ENCODE results near the gene ZNF862. TPM values are rescaled to one million over a fixed set of nuclear protein-coding genes. Genes with fewer than 3 reads are reported as not detected.

The ZNF862 gene
- total RNA-seq, 1 experiment from 2014 or later, result 42.4 TPM

- Histone ChIP-seq H3K4me3 (no peak overlapping the region), H3K4me1 (replicated peaks; ENCODE audit: insufficient read depth) (no peaks in the 10 kb centered on the region), H3K27me3 (ENCODE audit: insufficient read depth, low read depth) (peaks cover 64% of the 10 kb centered on the region), H3K27ac (no peak overlapping the region), H3K79me2 (ENCODE audit: low read depth) (no peaks in the 10 kb centered on the region), H3K36me3 (ENCODE audit: low read depth) (no peaks in the 10 kb centered on the region), H3F3A (ENCODE audit: insufficient read depth, low read depth) (no peaks in the 10 kb centered on the region), H2AFZ (no peak overlapping the region), H3K9me3 (ENCODE audit: insufficient read depth, low read depth) (no peaks in the 10 kb centered on the region), H3K4me2 (no peak overlapping the region), H3K9me2 (ENCODE audit: insufficient read depth) (no peaks in the 10 kb centered on the region), H4K20me1 (ENCODE audit: insufficient read depth) (no peaks in the 10 kb centered on the region)
- TF ChIP-seq EZH2 (IDR thresholded peaks at IDR 0.05; ENCODE audit: low read depth), result no peak
- no peak for TF ChIP-seq CTCF (conservative IDR thresholded peaks at IDR 0.05)
- ChIA-PET POLR2A (ENCODE audit: unreplicated experiment) (no interaction called here), CTCF (interaction anchor here (1.3 kb wide), 1 partner anchor 74 kb away, joined by 3 read pairs; no protein-coding TSS in a partner anchor)
- no TSS peak for BruUV-seq (replicated peaks)
- no peak for DNase-seq
- intact Hi-C loops (cut with micrococcal nuclease; ENCODE audit: unreplicated experiment), result loop anchor here (5.0 kb wide), 2 partner anchors 63 to 238 kb away; partner anchors contain the start of gene ATP6V0E2
These were observed 29.0 kb upstream of the ZNF862 start for GRCh38 chr7:149809215-149809614.

- Histone ChIP-seq H2AFZ (no peak overlapping the region), H3K36me3 (ENCODE audit: low read depth) (no peaks in the 10 kb centered on the region), H3K9me2 (ENCODE audit: insufficient read depth) (no peaks in the 10 kb centered on the region), H3K79me2 (ENCODE audit: low read depth) (no peaks in the 10 kb centered on the region), H3K27ac (no peak overlapping the region), H3K4me3 (no peak overlapping the region), H3K9me3 (ENCODE audit: insufficient read depth, low read depth) (no peaks in the 10 kb centered on the region), H4K20me1 (ENCODE audit: insufficient read depth) (no peaks in the 10 kb centered on the region), H3K27me3 (ENCODE audit: insufficient read depth, low read depth) (peaks cover 44% of the 10 kb centered on the region), H3F3A (ENCODE audit: insufficient read depth, low read depth) (no peaks in the 10 kb centered on the region), H3K4me1 (replicated peaks; ENCODE audit: insufficient read depth) (no peaks in the 10 kb centered on the region), H3K4me2 (no peak overlapping the region)
- TF ChIP-seq EZH2 (IDR thresholded peaks at IDR 0.05; ENCODE audit: low read depth), result no peak
- peak; percentile 58; the same call in 1 of the 2 replicates for TF ChIP-seq CTCF (conservative IDR thresholded peaks at IDR 0.05)
- DNase-seq, result no peak
- ChIA-PET CTCF (no interaction called here), POLR2A (ENCODE audit: unreplicated experiment) (interaction anchor here (0.9 kb wide), 1 partner anchor 32 kb away, joined by 4 read pairs; no protein-coding TSS in a partner anchor)
- no TSS peak for BruUV-seq (replicated peaks)
- intact Hi-C loops (cut with micrococcal nuclease; ENCODE audit: unreplicated experiment), result no loop called here
These were observed 27.0 kb upstream of the ZNF862 start for GRCh38 chr7:149811221-149811620.

- Histone ChIP-seq H3K4me3 (no peak overlapping the region), H3K4me2 (no peak overlapping the region), H4K20me1 (ENCODE audit: insufficient read depth) (no peaks in the 10 kb centered on the region), H3K36me3 (ENCODE audit: low read depth) (no peaks in the 10 kb centered on the region), H2AFZ (no peak overlapping the region), H3K9me2 (ENCODE audit: insufficient read depth) (no peaks in the 10 kb centered on the region), H3F3A (ENCODE audit: insufficient read depth, low read depth) (no peaks in the 10 kb centered on the region), H3K79me2 (ENCODE audit: low read depth) (no peaks in the 10 kb centered on the region), H3K27me3 (ENCODE audit: insufficient read depth, low read depth) (peaks cover 40% of the 10 kb centered on the region), H3K9me3 (ENCODE audit: insufficient read depth, low read depth) (no peaks in the 10 kb centered on the region), H3K27ac (no peak overlapping the region), H3K4me1 (replicated peaks; ENCODE audit: insufficient read depth) (no peaks in the 10 kb centered on the region)
- TF ChIP-seq CTCF (conservative IDR thresholded peaks at IDR 0.05), result no peak
- no peak for TF ChIP-seq EZH2 (IDR thresholded peaks at IDR 0.05; ENCODE audit: low read depth)
- no peak for DNase-seq
- BruUV-seq (replicated peaks), result no TSS peak
- ChIA-PET CTCF (interaction anchor here (0.6 kb wide), 1 partner anchor 359 kb away, joined by 5 read pairs; no protein-coding TSS in a partner anchor), POLR2A (ENCODE audit: unreplicated experiment) (interaction anchor here (0.9 kb wide), 1 partner anchor 33 kb away, joined by 4 read pairs; no protein-coding TSS in a partner anchor)
- intact Hi-C loops (cut with micrococcal nuclease; ENCODE audit: unreplicated experiment), result no loop called here
These were observed 26.2 kb upstream of the ZNF862 start for GRCh38 chr7:149811831-149812490.
